ENCODE data around the gene RAPGEF4. TPM values are rescaled to one million over a fixed set of nuclear protein-coding genes. Genes with fewer than 3 reads are reported as not detected.

Gene RAPGEF4
- total RNA-seq, 1 experiment from 2014 or later = 1.4 TPM

DNA sequence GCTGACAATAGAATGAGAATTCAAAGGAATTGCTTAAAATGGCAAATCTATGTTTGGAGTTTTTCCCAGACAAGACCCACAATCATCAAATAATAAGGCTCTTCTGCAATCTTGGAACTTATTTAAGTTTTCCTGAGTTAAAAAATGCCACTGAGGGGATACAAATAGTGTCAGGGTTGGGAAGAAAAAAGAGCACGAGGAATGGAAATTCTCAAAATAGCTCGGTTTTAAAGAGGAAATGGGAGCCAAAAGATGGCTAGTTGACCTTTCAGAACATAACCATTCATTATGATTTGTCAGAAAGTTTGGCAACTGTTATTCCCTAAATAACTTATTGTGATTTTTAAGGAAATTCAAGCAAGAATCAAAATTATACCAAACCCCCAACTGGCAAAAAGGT is 127.7 kb downstream of the RAPGEF4 start:
- Histone ChIP-seq H3K14ac (ENCODE audit: insufficient read depth, low read length) (no peak overlapping the region), H3K27ac (ENCODE audit: insufficient read length, low read depth, low read length) (no peak overlapping the region), H3K18ac (ENCODE audit: insufficient read length, low read depth, low read length) (no peak overlapping the region), H2BK5ac (ENCODE audit: insufficient read length, low read length) (no peak overlapping the region), H3T11ph (ENCODE audit: low read length) (no peak overlapping the region), H3K4me1 (ENCODE audit: insufficient read depth, low read length) (no peaks in the 10 kb centered on the region), H3K9ac (ENCODE audit: extremely low read depth, insufficient read length, low read length) (no peak overlapping the region), H2BK20ac (ENCODE audit: low read depth, low read length, poor library complexity, severe bottlenecking) (no peak overlapping the region), H3K79me2 (ENCODE audit: insufficient read depth, low read length) (no peaks in the 10 kb centered on the region), H4K20me1 (ENCODE audit: control insufficient read depth, insufficient read depth, insufficient read length) (no peaks in the 10 kb centered on the region), H2BK15ac (ENCODE audit: low read depth, low read length) (no peak overlapping the region), H2AK5ac (ENCODE audit: insufficient read length, low read length) (no peak overlapping the region), H3K9me3 (ENCODE audit: control insufficient read depth, low read depth, low read length) (no peaks in the 10 kb centered on the region), H2AFZ (ENCODE audit: low read length) (no peak overlapping the region), H4K5ac (ENCODE audit: insufficient read length, low read depth, low read length) (no peak overlapping the region), H2BK120ac (ENCODE audit: low read depth, low read length, poor library complexity, severe bottlenecking) (no peak overlapping the region), H3K79me1 (ENCODE audit: insufficient read depth, low read depth, low read length, poor library complexity, severe bottlenecking) (no peaks in the 10 kb centered on the region), H3K4ac (ENCODE audit: low read depth, low read length) (no peak overlapping the region), H3K23me2 (ENCODE audit: insufficient read length, low read depth, low read length, poor library complexity, severe bottlenecking) (no peaks in the 10 kb centered on the region), H3K27me3 (ENCODE audit: insufficient read depth, low read length) (no peaks in the 10 kb centered on the region), H4K8ac (replicated peaks; ENCODE audit: insufficient read length, low read depth, low read length) (no peak overlapping the region), H3K4me2 (ENCODE audit: insufficient read depth, insufficient read length, low read length) (no peak overlapping the region), H4K91ac (ENCODE audit: insufficient read length, low read depth, low read length) (no peak overlapping the region), H2BK12ac (ENCODE audit: insufficient read length, low read depth, low read length) (no peak overlapping the region), H3K23ac (ENCODE audit: insufficient read length, low read depth, low read length) (no peak overlapping the region), H3K56ac (ENCODE audit: insufficient read length, low read depth, low read length) (no peak overlapping the region)
- H3K27me3 Mint-ChIP-seq (ENCODE audit: low read depth) = no peaks in the 10 kb centered on the region; the same call in 1 of the 2 replicates
- no peaks in the 10 kb centered on the region for H3K36me3 Mint-ChIP-seq (ENCODE audit: insufficient read depth in 1 of 3, low read depth in 3 of 3)
- no peak overlapping the region for H3K4me3 Mint-ChIP-seq
- H3K27ac Mint-ChIP-seq = no peak overlapping the region
- TF ChIP-seq, protein P1, sequence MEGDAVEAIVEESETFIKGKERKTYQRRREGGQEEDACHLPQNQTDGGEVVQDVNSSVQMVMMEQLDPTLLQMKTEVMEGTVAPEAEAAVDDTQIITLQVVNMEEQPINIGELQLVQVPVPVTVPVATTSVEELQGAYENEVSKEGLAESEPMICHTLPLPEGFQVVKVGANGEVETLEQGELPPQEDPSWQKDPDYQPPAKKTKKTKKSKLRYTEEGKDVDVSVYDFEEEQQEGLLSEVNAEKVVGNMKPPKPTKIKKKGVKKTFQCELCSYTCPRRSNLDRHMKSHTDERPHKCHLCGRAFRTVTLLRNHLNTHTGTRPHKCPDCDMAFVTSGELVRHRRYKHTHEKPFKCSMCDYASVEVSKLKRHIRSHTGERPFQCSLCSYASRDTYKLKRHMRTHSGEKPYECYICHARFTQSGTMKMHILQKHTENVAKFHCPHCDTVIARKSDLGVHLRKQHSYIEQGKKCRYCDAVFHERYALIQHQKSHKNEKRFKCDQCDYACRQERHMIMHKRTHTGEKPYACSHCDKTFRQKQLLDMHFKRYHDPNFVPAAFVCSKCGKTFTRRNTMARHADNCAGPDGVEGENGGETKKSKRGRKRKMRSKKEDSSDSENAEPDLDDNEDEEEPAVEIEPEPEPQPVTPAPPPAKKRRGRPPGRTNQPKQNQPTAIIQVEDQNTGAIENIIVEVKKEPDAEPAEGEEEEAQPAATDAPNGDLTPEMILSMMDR (conservative IDR thresholded peaks at IDR 0.05) = no peak
- WGBS (ENCODE audit: extremely low coverage, insufficient read length, low lambda C conversion rate) = no CpG with 5 or more reads among the region's 2 CpGs
- no peaks in the 10 kb centered on the region; a peak in 2 of 4 replicates for H3K4me1 Mint-ChIP-seq
- no peak for DNase-seq
- no peaks in the 10 kb centered on the region for H3K9me3 Mint-ChIP-seq
